Upper lobe of left lung (tissue), 6 donors: ENCODE measurements around the gene SGCA. TPM values are rescaled to one million over a fixed set of nuclear protein-coding genes. Genes with fewer than 3 reads are reported as not detected.

Experiments
- ATAC-seq, 2 donors: fragments of 200-7000 bp; cut with Tn5 transposase; one replicate each; pipeline ENCODE4 v1.9.1; 2022; ENCODE audit warnings: mild to moderate bottlenecking in 2 of 2, moderate library complexity in 2 of 2; ENCODE audit not compliant: low FRiP score in 2 of 2
- DNase-seq, 2 donors: peaks; one replicate each; pipeline ENCODE4 v3.0.0-alpha.2; 2019 to 2020
- H3K27ac ChIP-seq, 4 donors: fragments of 200-600 bp; sonication (generic); one replicate each; pipeline ENCODE4 v1.5.1; 2016 to 2019
- H3K27me3 ChIP-seq, 4 donors: fragments of 200-600 bp; sonication (generic); one replicate each; pipeline ENCODE4 v1.5.1; 2017 to 2019
- H3K36me3 ChIP-seq, 4 donors: fragments of 200-600 bp; sonication (generic); one replicate each; pipeline ENCODE4 v1.5.1; 2016 to 2019
- H3K4me1 ChIP-seq, 4 donors: fragments of 200-600 bp; sonication (generic); one replicate each; pipeline ENCODE4 v1.5.1; 2018 to 2019
- H3K4me3 ChIP-seq, 4 donors: fragments of 200-600 bp; sonication (generic); one replicate each; pipeline ENCODE4 v1.5.1; 2017 to 2019; ENCODE audit warnings: mild to moderate bottlenecking in 2 of 4, moderate library complexity in 1 of 4
- H3K9me3 ChIP-seq, 4 donors: fragments of 200-600 bp; sonication (generic); one replicate each; pipeline ENCODE4 v1.5.1; 2018 to 2019
- CTCF ChIP-seq, 6 experiments: fragments of 450-650 bp in 4 of 6; fragments of 200-600 bp in 2 of 6; sonication (generic) in 2 of 6; IDR thresholded peaks; one replicate each; pipeline ENCODE4 v1.5.1; 2016 to 2019; ENCODE audit warnings: antibody characterized with exemption in 6 of 6
- EP300 ChIP-seq, 4 donors: sonication (generic); formaldehyde crosslinking; IDR thresholded peaks; one replicate each; pipeline ENCODE4 v1.5.1; 2017; ENCODE audit warnings: antibody characterized with exemption in 4 of 4, control low read depth in 2 of 4
- POLR2A ChIP-seq, 4 donors: fragments of 450-650 bp; IDR thresholded peaks; one replicate each; pipeline ENCODE4 v1.5.1; 2016 to 2017; ENCODE audit warnings: antibody characterized with exemption in 4 of 4, mild to moderate bottlenecking in 2 of 4
- POLR2AphosphoS5 ChIP-seq, 2 donors: sonication (generic); formaldehyde crosslinking; IDR thresholded peaks; one replicate each; pipeline ENCODE4 v1.5.1; 2017; ENCODE audit warnings: antibody characterized with exemption in 2 of 2
- WGBS, 2 donors: methylation state at CpG; one replicate each; pipeline ENCODE4 v1.1.5; 2017 to 2018; 5-methylcytosine and 5-hydroxymethylcytosine counted together
- total RNA-seq, 6 donors: library from RNA; depleted of rRNA in 4 of 6; stranded (reverse); fragments of >200 nt in 4 of 6; gene quantifications; one replicate each; pipeline versions ENCODE4 v1.1.0 to v1.2.1, GENCODE V29; 2016 to 2021
- donor health status: DM: no; HTN: no; CAD: no; lungs with moderate emphysema.
- donor health status: DM: no; HTN: yes; CAD: no; lungs with severe emphysema.

The SGCA gene
- total RNA-seq, 6 donors from 2014 or later = 1.6 to 19.7 (median 14.1) TPM

- Histone ChIP-seq H3K36me3 (peaks cover 2 to 87% (median 42%) of the 10 kb centered on the region in 4 donors), H3K27ac (no peak overlapping the region), H3K9me3 (no peaks in the 10 kb centered on the region), H3K4me1 (no peaks in the 10 kb centered on the region), H3K4me3 (no peak overlapping the region), H3K27me3 (no peaks in the 10 kb centered on the region)
- DNase-seq (no peak), ATAC-seq (no peak)
- 84 to 87% methylated on average over 4 of the region's 4 CpGs for WGBS, 2 donors
- TF ChIP-seq CTCF (IDR thresholded peaks at IDR 0.05) (no peak), EP300 (IDR thresholded peaks at IDR 0.05) (no peak), POLR2A (IDR thresholded peaks at IDR 0.05) (no peak), POLR2AphosphoS5 (IDR thresholded peaks at IDR 0.05) (no peak)
Measured at GRCh38 chr17:50192144-50192617, 26.4 kb downstream of the SGCA start.

- Histone ChIP-seq H3K4me1 (no peaks in the 10 kb centered on the region), H3K27me3 (no peaks in the 10 kb centered on the region), H3K36me3 (peaks cover 2 to 84% (median 39%) of the 10 kb centered on the region in 4 donors), H3K27ac (no peak overlapping the region), H3K9me3 (no peaks in the 10 kb centered on the region), H3K4me3 (no peak overlapping the region)
- no peak for TF ChIP-seq POLR2A (IDR thresholded peaks at IDR 0.05)
- ATAC-seq (no peak), DNase-seq (no peak)
- 87 to 93% methylated on average over 16 of the region's 16 CpGs for WGBS, 2 donors
Measured at GRCh38 chr17:50192618-50193291, 26.9 kb downstream of the SGCA start.

- TF ChIP-seq CTCF (IDR thresholded peaks at IDR 0.05) = no peak
- TF ChIP-seq EP300 (IDR thresholded peaks at IDR 0.05) = no peak
- TF ChIP-seq POLR2A (IDR thresholded peaks at IDR 0.05) = no peak
- TF ChIP-seq POLR2AphosphoS5 (IDR thresholded peaks at IDR 0.05) = no peak
- WGBS, 2 donors = 75 to 80% methylated on average over 2 to 25 of the region's 25 CpGs
- peaks cover 0 to 74% (median 30%) of the 10 kb centered on the region in 4 donors for H3K36me3 ChIP-seq
- ATAC-seq (no peak), DNase-seq (peak in 1 of 2 donors; percentile 49)
- no peak overlapping the region for H3K27ac ChIP-seq
- H3K4me1 ChIP-seq = peaks cover 0 to 8% (median 5%) of the 10 kb centered on the region in 4 donors
- H3K27me3 ChIP-seq = no peaks in the 10 kb centered on the region
- no peaks in the 10 kb centered on the region for H3K9me3 ChIP-seq
- no peak overlapping the region for H3K4me3 ChIP-seq
Measured at GRCh38 chr17:50194140-50194933, 28.5 kb downstream of the SGCA start.

DNA sequence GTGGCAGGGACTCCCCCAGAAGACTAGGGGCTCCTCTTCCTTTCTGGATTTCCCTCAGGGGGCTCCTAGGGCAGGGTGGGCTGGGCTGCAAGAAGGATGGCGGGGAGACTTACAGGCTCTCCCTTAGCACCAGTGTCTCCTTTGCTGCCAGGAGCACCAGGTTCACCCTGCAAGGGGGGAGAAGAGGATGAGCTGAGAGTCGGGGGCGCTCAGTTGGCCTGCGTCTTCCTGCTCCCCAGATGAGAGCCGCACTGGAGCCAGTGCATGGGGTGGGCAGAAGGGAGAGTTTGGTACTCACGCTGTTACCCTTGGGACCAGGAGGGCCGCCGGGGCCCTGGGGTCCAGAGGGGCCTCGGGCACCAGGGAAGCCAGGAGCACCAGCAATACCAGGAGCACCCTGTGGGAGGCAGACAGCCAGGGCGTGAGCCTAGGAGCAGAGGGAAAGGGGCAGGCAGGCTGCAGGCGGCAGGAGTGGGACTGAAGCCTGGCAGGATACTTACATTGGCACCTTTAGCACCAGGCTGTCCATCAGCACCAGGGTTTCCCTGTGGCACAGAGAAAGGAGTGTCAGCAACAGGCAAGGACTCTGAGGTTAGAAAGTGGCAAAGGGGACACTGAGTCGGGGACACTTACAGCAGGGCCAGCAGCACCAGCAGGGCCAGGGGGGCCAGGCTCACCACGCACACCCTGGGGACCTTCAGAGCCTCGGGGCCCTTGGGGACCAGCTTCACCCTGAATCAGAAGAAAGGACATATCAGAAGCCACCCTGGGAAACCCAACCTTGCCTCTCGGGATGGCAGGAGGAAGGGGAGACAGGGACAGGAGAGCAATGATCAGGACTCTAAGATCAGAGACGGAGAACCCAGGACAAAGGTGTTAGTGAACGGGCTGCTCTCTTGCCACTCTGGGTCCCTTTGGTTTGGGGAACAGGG is 29.4 kb downstream of the SGCA start:
- Histone ChIP-seq H3K27me3 (no peaks in the 10 kb centered on the region), H3K9me3 (no peaks in the 10 kb centered on the region), H3K4me1 (peaks cover 8 to 16% (median 11%) of the 10 kb centered on the region in 4 donors), H3K27ac (peak overlapping the region in 1 of 4 donors; percentile 26), H3K36me3 (peaks cover 0 to 66% (median 26%) of the 10 kb centered on the region in 4 donors), H3K4me3 (no peak overlapping the region)
- TF ChIP-seq CTCF (IDR thresholded peaks at IDR 0.05) (no peak), POLR2AphosphoS5 (IDR thresholded peaks at IDR 0.05) (no peak), EP300 (IDR thresholded peaks at IDR 0.05) (no peak), POLR2A (IDR thresholded peaks at IDR 0.05) (no peak)
- DNase-seq = peak in 1 of 2 donors; percentile 63
- ATAC-seq = no peak
- WGBS, 2 donors = 88 to 90% methylated on average over 17 of the region's 17 CpGs
